Activated B cell treated with CpG ODN at 0.5 μM for 24 hours (primary cell): ENCODE data around the gene CLIC5. TPM values are rescaled to one million over a fixed set of nuclear protein-coding genes. Genes with fewer than 3 reads are reported as not detected.

Experiments
- ATAC-seq: fragments of 200-7000 bp; cut with Tn5 transposase; one replicate; pipeline ENCODE4 v1.10.0; 2021; ENCODE audit warnings: low read depth, mild to moderate bottlenecking, moderate library complexity
- CTCF ChIA-PET: fragments of 350-600 bp; sonication (Branson Sonifier 250); formaldehyde crosslinking; loops from one replicate; lab custom pipeline; 2021; ENCODE audit warnings: antibody characterized with exemption; lab: Charles Lee
- POLR2A ChIA-PET: fragments of 350-600 bp; sonication (Branson Sonifier 250); formaldehyde crosslinking; loops from one replicate; lab custom pipeline; 2021; ENCODE audit warnings: antibody characterized with exemption; lab: Charles Lee
- DNase-seq: peaks from one replicate; pipeline ENCODE4 v3.0.0; 2022
- H3K27ac Mint-ChIP-seq: one replicate; pipeline ENCODE4 v1.8.0; 2020; ENCODE audit warnings: mixed read lengths
- H3K27me3 Mint-ChIP-seq: one replicate; pipeline ENCODE4 v1.8.0; 2021; ENCODE audit warnings: mixed read lengths
- H3K36me3 Mint-ChIP-seq: one replicate; pipeline ENCODE4 v1.8.0; 2021; ENCODE audit warnings: low read depth, mixed read lengths
- H3K4me1 Mint-ChIP-seq: one replicate; pipeline ENCODE4 v1.8.0; 2021; ENCODE audit warnings: mixed read lengths
- H3K4me3 Mint-ChIP-seq: one replicate; pipeline ENCODE4 v1.8.0; 2020; ENCODE audit warnings: mild to moderate bottlenecking, mixed read lengths
- H3K9me3 Mint-ChIP-seq: one replicate; pipeline ENCODE4 v1.8.0; 2020; ENCODE audit warnings: mixed read lengths
- intact Hi-C: fragments of 100-400 bp; cut with micrococcal nuclease; formaldehyde crosslinking; loops from one replicate; pipeline ENCODE4 v1.15.1; 2024
- total RNA-seq: library from RNA; stranded (reverse); gene quantifications from 2 replicates; pipeline ENCODE4 v1.2.3, GENCODE V29; 2022
- TF ChIP-seq, protein P1 (sequence below): fragments of 200-600 bp; IDR thresholded peaks from one replicate; pipeline ENCODE4 v1.8.0; 2022; ENCODE audit warnings: antibody characterized with exemption, mild to moderate bottlenecking

The CLIC5 gene
- total RNA-seq, 1 donor from 2014 or later = 2.5 TPM

DNA sequence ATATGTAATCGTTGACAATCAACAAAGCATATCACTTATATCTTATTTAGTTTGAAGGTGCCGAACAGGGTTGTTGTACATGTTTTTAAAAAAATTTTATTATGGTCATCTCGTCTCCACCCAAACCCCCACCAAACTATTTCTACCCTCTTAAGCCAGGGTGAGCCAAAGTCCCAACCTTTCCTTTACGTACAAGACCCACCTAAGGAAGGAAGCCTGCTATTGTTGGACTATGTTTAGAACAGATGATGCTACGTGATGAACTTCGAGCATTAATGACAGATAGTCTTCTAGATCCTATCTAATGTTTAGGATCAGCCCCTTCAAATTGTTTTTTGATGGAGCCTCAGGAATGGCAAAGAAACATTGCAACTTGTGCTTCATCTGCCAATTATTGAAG, 44.4 kb downstream of the CLIC5 start:
- POLR2A ChIA-PET = no interaction called here
- DNase-seq (no peak), ATAC-seq (no peak)
- peaks cover 11% of the 10 kb centered on the region for H3K4me1 Mint-ChIP-seq
- CTCF ChIA-PET = no interaction called here
- peaks cover 3% of the 10 kb centered on the region for H3K9me3 Mint-ChIP-seq
- TF ChIP-seq, protein P1, sequence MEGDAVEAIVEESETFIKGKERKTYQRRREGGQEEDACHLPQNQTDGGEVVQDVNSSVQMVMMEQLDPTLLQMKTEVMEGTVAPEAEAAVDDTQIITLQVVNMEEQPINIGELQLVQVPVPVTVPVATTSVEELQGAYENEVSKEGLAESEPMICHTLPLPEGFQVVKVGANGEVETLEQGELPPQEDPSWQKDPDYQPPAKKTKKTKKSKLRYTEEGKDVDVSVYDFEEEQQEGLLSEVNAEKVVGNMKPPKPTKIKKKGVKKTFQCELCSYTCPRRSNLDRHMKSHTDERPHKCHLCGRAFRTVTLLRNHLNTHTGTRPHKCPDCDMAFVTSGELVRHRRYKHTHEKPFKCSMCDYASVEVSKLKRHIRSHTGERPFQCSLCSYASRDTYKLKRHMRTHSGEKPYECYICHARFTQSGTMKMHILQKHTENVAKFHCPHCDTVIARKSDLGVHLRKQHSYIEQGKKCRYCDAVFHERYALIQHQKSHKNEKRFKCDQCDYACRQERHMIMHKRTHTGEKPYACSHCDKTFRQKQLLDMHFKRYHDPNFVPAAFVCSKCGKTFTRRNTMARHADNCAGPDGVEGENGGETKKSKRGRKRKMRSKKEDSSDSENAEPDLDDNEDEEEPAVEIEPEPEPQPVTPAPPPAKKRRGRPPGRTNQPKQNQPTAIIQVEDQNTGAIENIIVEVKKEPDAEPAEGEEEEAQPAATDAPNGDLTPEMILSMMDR = no peak
- H3K27me3 Mint-ChIP-seq = no peaks in the 10 kb centered on the region
- no peak overlapping the region for H3K27ac Mint-ChIP-seq
- intact Hi-C loops = no loop called here
- H3K36me3 Mint-ChIP-seq = no peaks in the 10 kb centered on the region
- H3K4me3 Mint-ChIP-seq = no peak overlapping the region

GRCh38 chr6:45970326-45970725, 45.3 kb downstream of the CLIC5 start:
- Mint-ChIP-seq H3K36me3 (no peaks in the 10 kb centered on the region), H3K27me3 (no peaks in the 10 kb centered on the region), H3K4me3 (no peak overlapping the region), H3K9me3 (peaks cover 3% of the 10 kb centered on the region), H3K4me1 (peaks cover 11% of the 10 kb centered on the region), H3K27ac (no peak overlapping the region)
- intact Hi-C loops = no loop called here
- TF ChIP-seq, protein P1 = no peak
- POLR2A ChIA-PET = no interaction called here
- ATAC-seq (no peak), DNase-seq (no peak)
- CTCF ChIA-PET = no interaction called here

GRCh38 chr6:45969883-45970282, 45.8 kb downstream of the CLIC5 start:
- POLR2A ChIA-PET = no interaction called here
- no peaks in the 10 kb centered on the region for H3K36me3 Mint-ChIP-seq

GRCh38 chr6:45969026-45969425, 46.6 kb downstream of the CLIC5 start:
- H3K9me3 Mint-ChIP-seq = peaks cover 2% of the 10 kb centered on the region
- ChIA-PET POLR2A (no interaction called here), CTCF (no interaction called here)
- no peak overlapping the region for H3K27ac Mint-ChIP-seq
- intact Hi-C loops = no loop called here
- TF ChIP-seq, protein P1 = no peak
- no peak for DNase-seq
- H3K36me3 Mint-ChIP-seq = no peaks in the 10 kb centered on the region
- peaks cover 11% of the 10 kb centered on the region for H3K4me1 Mint-ChIP-seq
- no peak for ATAC-seq
- no peaks in the 10 kb centered on the region for H3K27me3 Mint-ChIP-seq
- no peak overlapping the region for H3K4me3 Mint-ChIP-seq

More at GRCh38 chr6:45969883-45970282, 45.8 kb downstream of the CLIC5 start:
- CTCF ChIA-PET = no interaction called here
- Mint-ChIP-seq H3K27ac (no peak overlapping the region), H3K4me3 (no peak overlapping the region), H3K4me1 (peaks cover 11% of the 10 kb centered on the region), H3K27me3 (no peaks in the 10 kb centered on the region), H3K9me3 (peaks cover 2% of the 10 kb centered on the region)
- DNase-seq (no peak), ATAC-seq (no peak)
- intact Hi-C loops = no loop called here
- TF ChIP-seq, protein P1 = no peak

DNA sequence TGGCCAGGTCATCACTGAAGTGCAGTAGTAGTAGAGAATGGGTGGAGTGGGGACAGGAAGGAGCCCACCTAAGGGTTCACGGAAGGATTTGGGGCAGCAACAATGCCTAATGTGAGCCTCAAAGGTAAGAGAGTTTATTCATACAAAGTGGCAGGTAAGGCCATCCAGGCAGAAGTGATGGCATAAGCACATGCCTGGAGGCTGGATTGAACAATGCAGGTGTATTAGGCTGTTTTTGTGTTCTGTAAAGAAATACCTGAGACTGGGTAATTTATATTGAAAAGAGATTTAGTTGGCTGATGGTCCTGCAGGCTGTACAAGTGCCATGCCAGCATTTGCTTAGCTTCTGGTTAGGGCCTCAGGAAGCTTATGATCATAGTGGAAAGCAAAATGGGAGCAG, 48.3 kb downstream of the CLIC5 start:
- peaks cover 11% of the 10 kb centered on the region for H3K4me1 Mint-ChIP-seq
- H3K9me3 Mint-ChIP-seq = peaks cover 2% of the 10 kb centered on the region
- TF ChIP-seq, protein P1 = no peak
- H3K36me3 Mint-ChIP-seq = no peaks in the 10 kb centered on the region
- ATAC-seq (no peak), DNase-seq (no peak)
- POLR2A ChIA-PET = no interaction called here
- intact Hi-C loops = no loop called here
- no peak overlapping the region for H3K27ac Mint-ChIP-seq
- CTCF ChIA-PET = no interaction called here
- H3K4me3 Mint-ChIP-seq = no peak overlapping the region
- H3K27me3 Mint-ChIP-seq = no peaks in the 10 kb centered on the region
